NCI-H146 treated with DMSO at 0.1 percent for 48 hours (cell line): ENCODE data around the gene APMAP.
"Not testable (repeated sequence)": the region's sequence is repeated elsewhere in the genome, so short reads cannot be mapped to it uniquely, and the experiment has no call there.

Experiments used
- DNase-seq: peaks from one replicate; lab custom pipeline; 2025; ENCODE audit not compliant: unreplicated experiment; lab: John Stamatoyannopoulos, UW

The APMAP gene

DNA sequence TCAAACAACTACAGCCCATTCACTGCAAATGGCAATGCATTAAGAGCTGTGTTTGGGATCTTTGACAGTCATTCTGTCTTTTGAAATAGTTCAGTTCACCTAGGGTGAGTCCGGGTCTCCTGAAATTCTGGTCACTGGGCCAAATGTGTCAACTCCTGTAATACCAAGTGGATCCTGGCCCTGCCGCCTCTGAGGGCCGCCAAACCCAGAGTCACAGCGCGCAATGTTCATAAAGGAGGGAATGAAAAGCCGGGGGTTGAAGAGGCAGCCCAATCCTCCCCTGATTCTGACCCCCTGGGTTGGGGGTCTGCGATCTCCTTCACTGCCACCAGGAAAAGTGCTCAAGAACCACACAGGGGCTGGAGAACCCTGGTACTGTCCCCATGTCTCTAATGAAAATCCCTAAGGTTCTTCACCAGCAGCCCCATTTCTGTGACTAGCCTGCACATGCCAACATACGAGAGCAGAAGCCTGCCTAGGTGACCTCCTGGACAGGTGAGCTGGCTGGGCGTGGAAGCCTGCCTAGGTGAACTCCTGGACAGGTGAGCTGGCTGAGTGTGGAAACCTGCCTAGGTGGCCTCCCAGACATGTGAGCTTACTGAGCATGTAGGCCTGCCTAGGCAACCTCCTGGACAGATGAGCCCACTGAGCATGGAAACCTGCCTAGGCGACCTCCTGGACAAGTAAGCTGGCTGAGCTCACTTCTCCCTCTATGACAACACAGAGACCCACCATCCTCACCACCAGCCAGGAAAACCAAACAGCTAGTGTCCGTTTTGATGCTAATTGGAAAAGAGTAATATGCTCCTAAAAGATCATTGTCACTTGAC lies 16.1 kb upstream of the APMAP start:
- DNase-seq = no peak

DNA sequence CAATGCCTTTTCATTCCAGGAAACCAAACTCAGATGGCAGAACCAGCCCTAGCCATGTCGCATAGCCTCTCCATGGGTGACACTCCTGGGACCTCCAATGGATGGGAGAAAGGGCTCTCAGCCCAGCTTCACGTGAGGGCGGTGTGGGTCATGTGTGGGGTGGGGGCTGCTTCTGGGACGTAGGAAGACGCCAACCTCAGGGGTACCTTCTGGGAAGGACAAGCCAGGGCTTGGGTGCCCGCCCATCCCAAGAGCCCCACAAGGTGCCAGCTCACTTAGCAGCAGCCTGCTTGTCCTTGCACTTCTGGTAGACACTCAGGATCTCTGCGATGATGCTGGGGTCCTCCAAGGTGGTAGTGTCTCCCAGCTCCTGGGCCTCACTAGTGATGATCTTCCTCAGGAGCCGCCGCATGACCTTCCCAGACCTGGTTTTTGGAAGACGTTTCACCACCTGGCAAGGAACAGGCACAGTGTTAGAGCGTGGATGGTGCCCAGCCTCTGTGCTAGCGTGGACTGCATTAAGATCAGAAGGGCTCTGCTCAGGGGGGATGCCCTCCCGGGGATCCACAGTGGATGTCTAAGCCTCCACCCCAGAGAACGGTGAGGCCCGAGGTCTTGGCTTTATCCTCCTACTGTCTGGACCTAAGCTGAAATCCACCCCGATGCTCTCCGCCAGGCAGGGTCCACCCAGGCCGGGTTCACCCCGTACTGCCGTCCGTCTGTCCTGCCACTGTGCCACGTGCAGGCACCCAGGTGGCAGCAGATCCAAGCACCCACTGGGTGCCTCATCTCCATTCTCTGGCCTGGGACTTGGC lies 15.1 kb upstream of the APMAP start:
- no peak for DNase-seq

DNA sequence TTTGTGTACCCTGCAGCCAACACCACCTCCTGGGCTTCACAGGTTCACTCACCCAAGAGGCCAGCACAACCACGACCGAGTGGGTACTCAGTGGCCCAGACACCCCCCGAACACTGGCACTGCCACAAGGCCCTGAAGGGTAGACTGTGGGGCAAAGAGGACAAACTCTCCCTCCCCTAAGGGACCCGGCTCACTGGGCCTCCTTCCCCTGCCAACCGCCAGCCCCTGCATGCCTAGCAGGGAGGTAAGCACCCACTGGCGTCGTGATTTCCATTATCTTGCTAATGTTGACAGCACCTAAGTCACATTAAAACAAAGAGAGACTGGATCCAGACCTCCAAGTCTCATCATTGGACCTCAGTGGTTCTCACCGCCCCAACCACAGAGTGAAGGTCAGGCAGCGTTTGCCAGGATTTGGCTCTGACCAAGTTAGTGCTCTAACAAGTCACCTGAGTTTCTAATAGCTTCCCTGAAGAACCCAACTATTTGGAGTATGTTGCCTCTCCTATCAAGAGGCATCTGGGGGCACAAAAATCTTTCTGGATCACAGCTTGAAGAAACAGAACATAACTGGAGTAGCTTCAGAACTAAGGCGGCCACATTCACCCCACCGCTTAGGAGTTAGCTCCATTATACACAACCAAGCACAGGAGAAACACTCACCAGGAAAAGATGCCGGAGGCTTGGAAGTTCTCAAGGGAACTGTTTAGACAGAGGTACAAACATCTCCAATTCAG lies 14.0 kb upstream of the APMAP start:
- DNase-seq = no peak

DNA sequence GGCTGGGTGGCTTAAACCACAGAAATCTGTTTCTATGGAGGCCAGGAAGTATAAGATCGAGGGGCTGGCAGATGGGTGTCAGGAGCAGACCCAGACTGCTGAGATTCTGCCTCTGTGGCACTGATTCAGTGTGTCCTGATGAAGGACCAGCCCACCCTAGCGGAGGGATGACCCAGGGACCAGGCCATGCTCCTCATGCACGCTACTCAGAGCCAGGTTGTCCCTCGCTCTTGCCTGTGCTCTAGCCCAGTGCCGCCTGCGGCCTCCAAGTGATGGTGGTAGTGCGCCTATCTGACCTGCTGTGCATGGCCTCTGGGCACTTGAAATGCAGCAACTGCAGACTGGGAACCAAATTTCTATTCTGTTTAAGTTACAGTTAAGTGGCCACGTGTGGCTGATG lies 13.1 kb upstream of the APMAP start:
- no peak for DNase-seq

DNA sequence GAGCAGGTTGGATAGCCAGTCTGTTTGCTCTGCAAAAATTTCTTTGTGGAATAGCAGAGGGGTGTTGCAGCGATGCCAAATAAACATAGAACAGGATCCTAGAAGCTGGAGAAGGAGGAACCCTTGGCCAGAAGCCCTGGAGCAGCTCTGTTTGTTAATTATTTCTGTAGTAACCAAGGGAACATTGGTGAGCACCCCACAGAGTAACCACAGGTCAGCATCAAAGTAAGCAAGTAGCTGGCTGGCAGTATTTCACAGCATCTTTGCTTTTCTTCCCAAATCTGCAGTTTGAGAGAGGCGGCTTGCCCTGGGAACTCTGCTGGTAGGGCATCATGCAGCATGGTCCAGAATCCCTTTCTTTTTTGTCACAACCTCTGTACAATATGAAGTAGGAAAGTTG lies 12.7 kb upstream of the APMAP start:
- DNase-seq = peak; percentile 26

DNA sequence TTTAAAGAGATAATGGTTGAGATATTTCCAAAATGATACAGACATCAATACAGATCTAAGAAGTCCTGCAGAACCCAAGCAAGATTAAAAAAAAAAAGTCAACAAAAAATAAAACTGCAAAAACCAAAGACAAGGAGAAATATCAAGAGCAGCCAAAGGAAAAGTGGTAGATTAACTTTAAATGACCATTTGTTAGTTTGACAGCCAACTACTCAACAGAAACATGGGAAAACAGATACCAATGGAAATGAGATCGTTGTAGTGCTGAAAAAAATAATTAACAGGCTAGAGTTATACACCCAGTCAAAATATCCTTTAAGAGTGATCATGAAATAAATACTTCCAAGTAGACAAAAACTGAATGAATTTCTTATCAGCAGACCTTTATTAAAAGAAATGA lies 10.5 kb upstream of the APMAP start:
- DNase-seq = no peak

DNA sequence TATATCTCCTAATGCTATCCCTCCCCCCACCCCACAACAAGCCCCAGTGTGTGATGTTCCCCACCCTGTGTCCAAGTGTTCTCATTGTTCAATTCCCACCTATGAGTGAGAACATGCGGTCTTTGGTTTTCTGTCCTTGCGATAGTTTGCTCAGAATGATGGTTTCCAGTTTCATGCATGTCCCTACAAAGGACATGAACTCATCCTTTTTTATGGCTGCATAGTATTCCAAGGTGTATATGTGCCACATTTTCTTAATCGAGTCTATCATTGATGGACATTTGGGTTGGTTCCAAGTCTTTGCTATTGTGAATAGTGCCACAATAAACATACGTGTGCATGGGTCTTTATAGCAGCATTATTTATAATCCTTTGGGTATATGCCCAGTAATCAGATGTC lies 8.8 kb upstream of the APMAP start:
- DNase-seq = not testable (repeated sequence)

DNA sequence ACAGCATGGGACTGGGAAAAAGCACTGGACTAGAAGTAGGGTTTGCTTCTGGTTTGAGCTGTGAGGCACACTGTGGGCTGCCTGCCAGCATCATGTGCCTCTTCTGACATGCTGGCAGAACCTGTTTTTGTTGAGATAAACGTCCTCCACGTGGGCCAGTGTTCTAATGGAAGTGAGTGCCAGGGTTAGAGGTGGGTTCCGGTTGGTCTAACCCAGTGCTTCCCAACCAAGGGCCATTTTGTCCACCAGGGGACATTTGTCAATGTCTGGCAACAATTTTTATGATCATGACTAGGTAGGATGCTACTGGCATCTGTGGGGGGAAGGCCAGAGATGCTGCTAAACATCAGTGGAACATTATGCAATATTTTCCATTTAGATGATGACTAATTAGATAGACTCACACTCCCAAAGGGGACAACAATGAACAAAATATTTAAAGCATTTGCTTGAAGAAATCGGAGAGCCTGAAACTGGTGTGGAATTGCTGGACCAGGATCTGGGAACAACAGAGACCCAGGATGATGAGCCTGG lies 7.8 kb upstream of the APMAP start:
- DNase-seq = no peak

DNA sequence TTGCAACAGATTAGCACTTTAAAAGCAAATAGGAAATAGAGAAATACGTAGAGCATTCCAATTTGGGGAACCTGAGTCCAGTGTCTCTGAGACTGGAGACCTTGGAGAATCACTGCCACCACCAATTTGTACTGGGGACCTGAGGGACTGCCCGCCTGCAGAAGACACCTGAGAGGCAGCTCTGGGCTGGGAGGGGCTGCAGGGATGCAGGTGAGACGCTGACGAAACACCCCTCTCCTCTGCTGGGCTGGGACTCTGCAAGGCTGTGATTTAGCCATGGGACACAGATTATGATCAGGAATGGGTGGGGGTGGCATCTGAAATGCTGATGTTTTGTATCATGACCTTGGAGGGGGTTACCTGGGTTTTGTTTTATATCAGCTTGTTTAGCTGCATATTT lies 7.0 kb upstream of the APMAP start:
- DNase-seq = no peak

DNA sequence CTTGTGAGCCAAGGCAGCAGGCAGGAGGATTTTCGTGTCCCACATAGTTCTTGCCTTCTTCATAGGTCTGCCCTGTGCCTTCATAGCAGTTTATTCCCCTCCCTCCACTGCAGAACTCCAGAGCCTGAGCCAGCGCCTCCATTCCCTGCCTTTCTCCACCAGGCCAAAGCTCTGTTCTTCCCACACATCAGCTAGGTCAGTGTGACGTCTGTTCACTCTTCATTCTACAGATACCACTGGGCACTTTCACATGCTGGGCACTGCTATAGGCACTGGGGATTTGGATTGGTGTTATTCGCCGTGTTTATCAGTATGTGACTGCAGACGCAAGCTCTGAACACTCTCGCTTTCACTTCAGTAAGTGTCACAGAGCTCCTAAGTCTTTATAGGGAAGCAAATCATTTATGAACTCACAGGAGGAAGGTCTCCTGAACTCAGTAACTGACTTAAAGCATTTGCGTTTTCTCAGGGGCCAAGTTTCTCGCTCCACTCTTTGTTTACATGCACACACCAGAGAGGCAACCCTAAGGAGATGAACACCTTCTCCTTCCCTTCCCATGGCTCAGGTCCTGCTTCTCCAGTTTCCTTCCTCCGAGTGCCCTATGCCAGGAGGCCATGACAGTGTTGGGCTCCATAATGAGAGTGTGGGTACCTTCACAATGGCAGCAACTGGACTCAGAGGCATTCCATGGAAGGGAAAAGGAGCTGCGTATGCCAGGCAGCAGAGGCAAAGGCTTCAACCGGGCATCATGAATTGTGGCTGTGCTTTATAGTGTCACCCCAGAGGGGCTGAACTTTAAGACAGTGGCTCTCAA lies 6.3 kb upstream of the APMAP start:
- no peak for DNase-seq

DNA sequence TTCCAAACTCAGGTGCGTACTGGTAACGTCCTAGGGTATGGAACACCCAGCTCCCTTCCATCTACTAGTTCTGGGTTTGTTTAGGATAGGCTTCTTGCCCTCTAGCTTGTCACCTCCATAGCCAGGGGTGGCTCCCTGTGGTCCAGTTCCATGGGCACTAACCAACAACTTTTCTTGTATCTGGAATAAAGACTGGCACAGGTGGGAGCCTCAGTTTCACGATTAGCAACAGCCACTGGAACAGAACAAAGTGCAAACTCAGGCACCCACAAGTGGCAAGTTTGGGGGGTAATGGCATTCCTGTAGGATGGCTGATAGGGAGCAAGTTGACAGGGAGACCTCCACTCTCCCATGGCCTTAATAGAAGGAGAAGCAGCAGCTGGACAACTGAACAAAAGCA lies 5.6 kb upstream of the APMAP start:
- no peak for DNase-seq

DNA sequence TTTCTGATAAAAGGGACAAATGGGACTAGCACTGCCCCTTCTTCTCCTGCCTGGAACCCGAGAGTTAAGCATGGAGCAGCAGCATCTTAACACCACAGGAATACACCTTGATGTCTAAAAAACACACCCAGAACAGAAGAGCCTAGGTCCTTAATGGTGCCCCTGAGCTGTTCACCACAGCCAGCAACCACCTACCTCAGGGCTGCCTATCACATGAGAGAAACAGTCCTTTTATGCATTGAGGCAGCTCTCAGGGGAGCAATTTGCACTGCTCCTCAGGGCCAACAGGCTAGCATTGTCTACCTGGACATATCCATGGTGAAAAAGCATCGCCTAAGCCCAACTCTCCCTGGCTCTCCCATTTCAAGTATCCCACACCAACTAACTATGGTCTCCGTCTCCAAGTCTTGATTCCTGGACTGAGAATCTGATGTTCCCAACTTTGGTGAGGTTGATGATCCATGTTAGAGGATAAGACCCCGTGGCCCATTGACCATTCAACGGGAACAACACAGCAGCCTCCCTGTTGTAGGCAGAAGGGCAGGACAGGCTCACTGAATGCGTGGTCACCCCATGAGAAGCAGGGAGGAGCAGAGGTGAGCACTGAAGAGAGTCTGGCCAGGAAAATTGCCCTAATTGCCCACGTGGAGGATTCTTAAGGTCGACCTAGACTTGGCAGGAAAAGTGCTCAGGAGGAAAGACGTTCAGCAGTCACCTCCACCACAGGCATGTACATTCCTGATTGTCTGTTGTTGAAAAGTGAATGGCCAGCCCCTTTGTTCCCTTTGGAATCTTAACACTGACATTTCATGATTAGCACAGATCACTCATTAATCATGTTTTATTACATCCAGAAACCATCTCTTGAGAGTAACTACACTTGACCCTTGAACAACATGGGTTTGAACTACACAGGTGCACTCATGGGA lies 4.2 kb upstream of the APMAP start:
- DNase-seq = no peak

DNA sequence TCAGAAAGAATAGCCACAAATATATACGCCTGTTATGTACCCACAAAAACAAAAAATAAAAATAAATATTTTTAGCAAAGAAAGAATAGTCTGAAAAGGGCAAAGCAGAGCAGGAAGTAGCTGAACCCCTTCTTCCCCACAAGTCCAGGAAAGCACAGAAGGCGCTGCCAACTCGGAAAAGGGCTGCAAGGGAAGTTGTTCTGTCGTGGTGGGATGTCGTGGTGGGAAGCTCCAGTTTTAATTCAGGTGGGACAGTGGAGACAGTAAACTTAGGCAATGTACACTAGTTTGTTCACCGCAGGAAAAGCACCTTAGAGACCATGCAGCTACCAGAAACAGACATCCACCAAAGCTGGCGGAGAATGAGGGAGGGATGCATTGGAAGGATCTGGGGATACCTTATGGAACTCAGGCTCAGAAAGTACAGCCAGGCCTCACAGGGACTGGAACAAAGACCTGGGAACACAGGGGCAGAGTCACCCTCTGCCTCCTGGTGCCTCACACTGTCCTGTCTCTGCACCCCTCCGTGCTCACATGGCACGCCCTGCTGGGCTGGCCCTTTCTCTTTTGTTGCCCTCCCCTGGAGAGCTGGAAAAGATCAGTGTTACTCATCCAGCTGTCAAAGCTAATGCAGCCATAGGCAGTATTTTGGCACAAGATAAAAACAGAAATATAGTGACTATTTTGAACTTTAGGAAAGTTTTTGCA lies 3.3 kb upstream of the APMAP start:
- DNase-seq = peak; percentile 69

DNA sequence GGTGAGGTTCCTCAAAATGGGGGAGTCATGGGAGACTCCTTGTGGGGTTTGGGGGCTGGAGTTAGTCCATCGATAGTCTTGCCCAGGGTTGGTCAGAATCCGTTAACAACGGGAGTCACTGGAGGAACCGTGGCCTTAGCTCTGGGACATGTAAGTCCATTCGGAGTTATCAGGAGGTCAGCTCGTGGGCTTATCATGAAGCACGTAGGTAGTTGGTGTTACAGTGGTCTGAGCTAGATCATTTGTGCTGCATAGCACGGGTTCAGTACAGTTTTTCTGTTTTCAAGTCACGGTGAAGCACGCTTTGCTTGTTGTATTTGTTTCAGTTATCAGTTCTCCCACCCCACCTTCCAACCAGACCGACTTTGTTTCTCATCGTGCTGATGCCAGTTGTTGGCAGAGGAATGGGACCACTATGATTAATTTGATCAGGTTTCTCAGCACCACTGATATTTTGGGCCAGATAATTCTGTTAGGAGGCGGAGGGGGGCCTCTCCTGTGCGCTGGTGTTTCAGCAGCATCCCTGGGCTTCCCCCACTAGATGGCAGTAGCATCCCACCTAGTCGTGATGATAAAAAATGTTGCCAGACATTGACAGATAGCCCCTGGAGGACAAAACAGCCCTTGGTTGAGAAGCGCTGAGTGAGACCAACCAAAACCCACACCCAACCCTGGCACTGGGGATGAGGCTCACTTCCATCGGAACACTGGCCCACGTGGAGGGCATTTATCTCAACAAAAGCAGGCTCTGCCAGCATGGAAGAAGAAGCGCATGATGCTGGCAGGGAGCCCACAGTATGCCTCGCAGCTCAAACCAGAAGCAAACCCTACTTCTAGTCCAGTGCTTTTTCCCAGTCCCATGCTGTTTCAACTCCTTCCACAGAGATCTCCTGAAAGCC lies 2.2 kb upstream of the APMAP start:
- DNase-seq = peak; percentile 61

DNA sequence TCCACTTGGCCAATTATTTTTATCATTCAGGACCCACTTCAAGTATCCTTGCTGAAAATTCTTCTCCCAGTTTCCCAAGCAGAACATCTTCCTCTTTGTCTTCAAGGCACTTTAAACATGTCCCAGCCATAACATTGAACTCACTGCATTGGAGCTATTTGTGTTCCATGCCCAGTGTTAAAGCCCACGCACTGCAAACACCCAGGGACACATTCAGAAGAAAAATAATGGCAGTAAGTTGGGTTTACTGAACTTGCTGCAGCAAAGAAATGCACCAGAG lies 1.6 kb upstream of the APMAP start:
- no peak for DNase-seq

DNA sequence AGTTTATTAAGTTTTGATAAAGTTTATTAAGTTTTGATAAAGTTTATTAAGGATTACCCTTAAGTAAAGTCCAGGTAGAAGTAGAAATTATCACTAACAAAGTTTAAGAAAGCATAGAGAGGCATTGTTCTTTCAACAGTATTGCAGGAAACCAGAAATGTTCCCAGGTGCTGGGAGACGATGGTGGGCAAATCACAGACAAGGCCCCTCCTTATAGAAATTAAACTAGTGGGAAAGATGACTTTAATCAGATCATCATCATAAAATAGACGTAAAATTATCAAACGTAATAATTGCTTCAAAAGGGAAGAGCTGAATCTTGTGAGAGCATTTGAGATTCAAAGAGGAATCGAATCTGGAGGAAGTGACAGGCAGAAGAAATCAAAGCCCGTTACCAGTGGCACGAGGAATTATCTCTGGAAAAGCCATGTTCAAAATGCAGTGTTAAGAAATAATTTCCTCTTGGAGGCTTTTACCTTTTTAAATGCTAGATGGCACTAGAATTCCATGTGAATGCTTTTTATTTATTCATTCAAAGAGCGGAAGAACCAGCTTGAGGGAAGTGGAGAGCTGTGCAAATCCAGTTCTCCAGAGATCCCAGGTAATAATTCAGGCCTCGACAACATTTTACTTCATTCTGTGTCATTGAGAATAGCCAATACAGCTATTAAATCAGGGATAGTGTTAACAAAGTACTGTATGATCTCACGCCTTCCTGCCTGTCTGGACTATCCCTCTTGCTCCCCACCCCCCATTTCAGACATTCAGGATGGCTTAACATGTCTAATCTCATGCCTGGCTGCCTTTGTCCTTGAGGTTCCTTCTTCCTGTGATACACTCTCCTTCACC lies 1.0 kb upstream of the APMAP start:
- peak; percentile 19 for DNase-seq

DNA sequence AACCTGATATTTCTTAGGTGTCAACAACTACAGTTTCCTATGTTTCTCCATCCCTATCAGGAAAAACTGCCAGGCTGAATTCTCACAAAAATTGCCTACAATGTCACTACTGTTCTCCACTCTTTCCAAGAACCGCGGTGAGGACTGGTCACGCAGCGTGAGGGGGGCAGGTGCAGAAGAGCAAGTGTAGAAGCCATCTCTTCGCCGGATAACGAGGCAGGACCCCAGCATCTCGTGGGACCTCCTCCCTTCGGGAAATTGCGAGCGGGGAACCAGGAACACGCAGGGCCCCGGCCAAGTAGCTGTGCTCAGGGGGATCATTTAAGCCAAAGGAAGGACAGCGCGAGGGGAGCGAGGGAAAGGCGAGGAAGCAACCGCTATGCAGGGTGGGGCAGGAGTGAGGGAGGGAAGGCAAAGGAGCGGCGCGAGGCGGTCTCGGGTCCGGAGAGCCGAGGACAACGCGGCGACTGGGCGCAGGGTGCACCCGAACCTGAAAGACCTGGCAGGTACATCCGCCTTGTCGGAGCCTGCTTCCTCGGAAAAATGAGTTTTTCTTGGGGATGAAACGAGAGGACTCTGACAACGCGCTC lies 559 bp downstream of the APMAP start:
- DNase-seq = peak; percentile 38
